Inferior parietal cortex (tissue), 1 donor: ENCODE results near the gene KCNMB4.
A peak's percentile ranks its signal among the peaks of the same experiment; 100 is the strongest.

ENCODE experiments used
- DNase-seq: peaks from one replicate; pipeline ENCODE4 v3.0.0-alpha.2; 2016; ENCODE audit errors: extremely low spot score

Gene KCNMB4

DNA sequence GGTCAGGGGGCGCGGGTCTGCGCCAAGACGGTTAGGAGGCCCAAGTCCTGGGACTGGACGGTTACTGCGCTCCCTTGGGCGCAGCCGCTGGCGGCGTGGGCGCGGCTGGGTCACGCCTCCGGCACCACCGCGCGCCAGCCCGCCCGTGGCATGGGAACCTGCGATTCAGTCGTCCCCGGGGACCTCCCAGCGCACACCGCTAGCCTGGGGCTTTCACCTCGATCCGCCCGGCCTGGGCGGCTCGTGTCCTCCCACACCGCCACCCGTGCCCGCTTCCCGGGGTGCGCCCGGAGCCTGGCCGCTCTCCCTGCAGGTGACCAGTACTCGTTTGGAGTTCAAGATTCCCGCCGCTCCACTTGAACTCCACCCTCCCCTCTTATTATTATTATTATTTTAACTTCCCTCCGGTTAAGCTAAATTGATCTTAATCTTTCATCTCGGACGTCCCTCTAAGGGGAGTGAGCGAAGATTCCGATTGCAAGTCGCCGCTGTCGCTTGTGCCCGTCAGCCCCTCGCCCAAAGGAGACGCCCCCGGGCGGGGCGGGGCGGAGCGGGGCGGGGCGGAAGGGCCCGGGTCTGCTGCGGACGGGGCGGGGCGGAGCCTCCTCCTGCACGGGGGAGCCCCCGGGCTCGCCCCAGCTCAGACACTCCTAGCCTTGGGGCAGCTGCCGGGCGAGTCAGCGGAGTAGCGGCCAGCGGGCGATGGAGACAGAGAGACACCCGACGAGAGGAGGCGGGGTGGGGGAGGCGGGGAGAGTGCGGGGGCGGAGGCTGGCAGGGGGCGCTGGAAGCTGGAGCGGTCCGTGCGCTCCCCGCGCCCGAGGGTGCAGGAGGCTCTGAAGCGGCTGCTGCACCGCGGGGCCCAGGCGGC, at the start of gene KCNMB4:
Gene KCNMB4 (plus strand): TSS at position 643 of the 871 bp plus-strand sequence. CDS start 445 bp downstream, outside the sequence.
- DNase-seq = no peak

GRCh38 chr12:70317781-70318180, 48.3 kb upstream of the KCNMB4 start:
- peak; percentile 24 for DNase-seq

DNA sequence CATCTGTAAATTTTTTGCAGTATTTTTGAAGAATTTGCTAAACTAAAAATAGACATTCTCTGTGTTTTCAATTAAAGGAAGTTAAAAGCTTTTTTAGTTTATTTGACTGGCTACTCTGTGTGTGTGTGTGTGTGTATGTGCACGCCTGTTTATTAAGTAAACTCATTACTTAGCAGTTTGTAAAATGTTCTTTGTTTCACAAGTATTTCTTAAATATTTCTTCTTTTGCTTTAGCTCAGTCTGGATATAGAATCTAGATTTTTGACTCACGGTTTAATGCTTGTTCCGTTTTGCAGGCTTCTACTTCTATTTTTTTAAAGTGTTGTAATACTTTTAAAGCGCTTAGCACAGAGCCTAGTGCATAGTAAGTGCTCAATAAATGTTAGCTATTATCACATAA, 46.5 kb upstream of the KCNMB4 start:
- no peak for DNase-seq

GRCh38 chr12:70321191-70321590, 44.9 kb upstream of the KCNMB4 start:
- DNase-seq = no peak

GRCh38 chr12:70327541-70327940, 38.5 kb upstream of the KCNMB4 start:
- DNase-seq = no peak

DNA sequence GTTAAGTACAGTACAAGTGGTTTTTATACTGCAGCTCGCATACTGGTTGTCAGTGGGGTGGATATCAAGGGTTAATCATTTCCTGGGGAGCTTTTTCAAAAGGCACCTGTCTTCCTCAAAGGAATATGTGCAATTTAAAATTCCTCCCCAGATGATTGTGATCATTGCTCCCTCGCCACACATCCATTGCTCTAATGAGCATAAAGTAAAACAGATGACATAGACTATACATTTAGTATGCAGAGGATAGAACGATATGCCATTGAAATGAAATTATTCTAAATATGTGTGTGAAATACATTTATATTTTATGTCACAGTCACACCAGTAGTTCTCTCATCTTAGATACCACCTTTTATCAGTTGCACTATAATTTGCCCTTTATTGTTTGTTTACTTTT, 36.4 kb upstream of the KCNMB4 start:
- no peak for DNase-seq

DNA sequence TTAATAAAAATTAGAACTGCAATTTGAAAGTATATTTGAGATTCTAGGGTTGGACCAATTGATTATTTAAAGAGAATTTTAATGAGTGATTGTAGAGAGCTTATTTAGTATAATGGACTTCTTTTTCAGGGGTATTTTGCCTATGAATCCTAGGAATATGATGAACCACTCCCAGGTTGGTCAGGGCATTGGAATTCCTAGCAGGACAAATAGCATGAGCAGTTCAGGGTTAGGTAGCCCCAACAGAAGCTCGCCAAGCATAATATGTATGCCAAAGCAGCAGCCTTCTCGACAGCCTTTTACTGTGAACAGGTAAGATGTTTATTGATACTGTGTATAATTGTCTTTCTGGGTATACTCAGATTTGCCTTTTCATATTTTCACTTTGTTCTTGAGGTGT, 35.9 kb upstream of the KCNMB4 start:
- DNase-seq = no peak

DNA sequence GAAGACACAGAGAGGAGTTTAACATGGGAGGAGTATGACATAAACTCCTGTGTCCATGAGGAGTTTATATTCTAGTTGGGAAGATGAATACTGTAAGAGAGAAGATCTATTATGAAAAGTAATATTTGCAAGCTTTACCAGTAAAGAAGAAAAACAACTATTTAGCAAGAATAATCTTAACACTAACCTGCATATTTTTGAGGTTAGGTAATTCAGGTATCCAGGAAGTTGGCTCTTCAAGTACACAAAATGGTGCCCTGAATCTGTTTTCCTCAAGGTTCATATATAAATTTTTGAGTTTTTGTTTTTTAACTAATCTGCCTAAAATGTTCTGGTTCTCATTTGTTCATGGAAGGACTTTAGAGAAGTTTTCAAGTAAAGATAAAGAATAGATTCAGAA, 33.9 kb upstream of the KCNMB4 start:
- DNase-seq = no peak

DNA sequence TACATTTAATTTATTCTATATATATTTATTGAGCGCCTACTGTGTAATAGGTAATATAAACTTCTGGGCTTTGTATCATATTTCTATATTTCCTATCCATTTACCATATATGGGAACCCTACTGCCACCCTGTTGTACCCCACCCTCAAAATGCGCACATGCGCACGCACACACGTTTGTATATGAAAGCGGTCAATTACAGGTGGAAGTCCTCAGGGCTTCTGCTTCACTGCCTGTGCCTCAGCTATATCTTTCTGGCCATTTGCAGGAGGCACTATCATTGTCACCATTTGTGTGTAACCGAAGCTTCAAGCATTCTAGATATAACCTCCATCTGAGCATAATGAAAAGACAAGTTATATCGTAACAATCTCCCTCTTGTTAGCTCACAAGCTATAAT, 31.3 kb upstream of the KCNMB4 start:
- no peak for DNase-seq

DNA sequence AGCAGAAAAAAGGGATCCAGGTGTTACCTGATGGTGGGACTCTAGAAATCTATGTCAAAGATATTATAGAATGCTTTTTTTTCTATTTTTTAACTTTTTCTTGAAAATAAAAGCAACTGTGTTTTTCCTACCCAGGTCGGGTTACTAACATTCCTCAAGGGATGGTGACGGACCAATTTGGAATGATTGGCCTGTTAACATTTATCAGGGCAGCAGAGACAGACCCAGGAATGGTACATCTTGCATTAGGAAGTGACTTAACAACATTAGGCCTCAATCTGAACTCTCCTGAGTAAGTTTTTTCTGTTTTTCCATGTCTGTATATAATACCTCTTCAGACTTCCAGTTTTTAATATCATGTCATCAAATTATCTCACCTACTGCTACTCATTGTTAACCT, 27.6 kb upstream of the KCNMB4 start:
- DNase-seq = no peak

- DNase-seq = no peak
Observed at GRCh38 chr12:70351076-70351475, 15.0 kb upstream of the KCNMB4 start.

DNA sequence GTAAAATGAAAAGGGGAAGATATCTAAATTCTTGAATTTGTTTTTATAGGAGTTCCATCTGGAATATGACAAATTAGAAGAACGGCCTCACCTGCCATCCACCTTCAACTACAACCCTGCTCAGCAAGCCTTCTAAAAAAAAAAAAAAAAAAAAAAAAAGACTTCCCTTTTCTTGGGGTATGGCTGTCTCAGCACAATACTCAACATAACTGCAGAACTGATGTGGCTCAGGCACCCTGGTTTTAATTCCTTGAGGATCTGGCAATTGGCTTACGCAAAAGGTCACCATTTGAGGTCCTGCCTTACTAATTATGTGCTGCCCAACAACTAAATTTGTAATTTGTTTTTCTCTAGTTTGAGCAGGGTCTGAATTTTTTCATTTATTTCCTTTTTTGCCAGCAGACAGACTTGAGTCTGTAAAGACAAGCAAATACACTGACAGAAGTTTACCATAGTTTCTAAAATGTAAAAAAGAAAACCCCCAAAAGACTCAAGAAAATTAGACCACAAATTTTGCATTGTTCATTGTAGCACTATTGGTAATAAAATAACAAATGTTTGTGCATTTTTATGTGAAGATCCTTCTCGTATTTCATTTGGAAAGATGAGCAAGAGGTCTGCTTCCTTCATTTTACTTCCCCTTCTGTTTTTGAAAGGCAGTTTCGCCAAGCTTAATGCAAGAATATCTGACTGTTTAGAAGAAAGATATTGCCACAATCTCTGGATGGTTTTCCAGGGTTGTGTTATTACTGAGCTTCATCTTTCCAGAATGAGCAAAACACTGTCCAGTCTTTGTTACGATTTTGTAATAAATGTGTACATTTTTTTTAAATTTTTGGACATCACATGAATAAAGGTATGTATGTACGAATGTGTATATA, 12.1 kb upstream of the KCNMB4 start:
- DNase-seq = no peak

DNA sequence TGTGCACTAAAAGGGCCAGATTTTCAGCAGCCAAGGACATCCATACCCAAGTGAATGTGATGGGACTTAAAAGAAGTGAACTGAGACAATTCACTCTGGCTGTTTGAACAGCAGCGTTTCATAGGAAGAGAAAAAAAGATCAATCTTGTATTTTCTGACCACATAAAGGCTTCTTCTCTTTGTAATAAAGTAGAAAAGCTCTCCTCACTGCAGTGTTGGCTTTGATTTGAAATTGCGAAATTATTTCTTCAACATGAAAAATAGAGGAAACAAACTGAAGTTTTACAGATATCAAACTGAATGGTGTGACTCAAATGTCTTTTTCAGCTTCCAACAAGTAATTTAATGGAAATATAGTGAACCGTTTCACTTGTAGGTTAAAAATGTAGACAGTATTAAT, 11.3 kb upstream of the KCNMB4 start:
- no peak for DNase-seq

- no peak for DNase-seq
Observed at GRCh38 chr12:70355972-70356371, 10.1 kb upstream of the KCNMB4 start.

- DNase-seq = no peak
Observed at GRCh38 chr12:70359458-70360197, 6.5 kb upstream of the KCNMB4 start.

DNA sequence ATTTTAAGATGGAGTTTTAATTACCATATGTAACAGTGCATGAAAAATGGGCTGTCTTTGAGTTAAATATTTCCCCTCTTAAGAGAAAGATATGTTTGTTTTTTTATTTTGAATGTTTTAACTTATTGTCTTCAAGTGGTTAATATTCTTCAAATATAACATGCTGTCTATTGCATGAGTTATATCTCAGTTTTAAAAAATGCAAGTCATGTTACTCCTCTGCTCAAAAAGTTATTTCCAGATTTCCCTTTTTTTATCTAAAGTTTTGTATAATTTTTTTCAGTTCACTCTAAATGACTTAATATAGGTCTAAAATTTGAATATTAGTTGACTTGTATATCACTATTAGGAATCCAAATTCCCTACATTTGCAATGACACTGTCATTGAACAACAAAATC, 5.9 kb upstream of the KCNMB4 start:
- no peak for DNase-seq

GRCh38 chr12:70364695-70365397, 1.2 kb upstream of the KCNMB4 start:
- DNase-seq = no peak

- no peak for DNase-seq
Observed at GRCh38 chr12:70365398-70365647, 767 bp upstream of the KCNMB4 start.

- DNase-seq = no peak
Observed at GRCh38 chr12:70366581-70367257, 629 bp downstream of the KCNMB4 start.

DNA sequence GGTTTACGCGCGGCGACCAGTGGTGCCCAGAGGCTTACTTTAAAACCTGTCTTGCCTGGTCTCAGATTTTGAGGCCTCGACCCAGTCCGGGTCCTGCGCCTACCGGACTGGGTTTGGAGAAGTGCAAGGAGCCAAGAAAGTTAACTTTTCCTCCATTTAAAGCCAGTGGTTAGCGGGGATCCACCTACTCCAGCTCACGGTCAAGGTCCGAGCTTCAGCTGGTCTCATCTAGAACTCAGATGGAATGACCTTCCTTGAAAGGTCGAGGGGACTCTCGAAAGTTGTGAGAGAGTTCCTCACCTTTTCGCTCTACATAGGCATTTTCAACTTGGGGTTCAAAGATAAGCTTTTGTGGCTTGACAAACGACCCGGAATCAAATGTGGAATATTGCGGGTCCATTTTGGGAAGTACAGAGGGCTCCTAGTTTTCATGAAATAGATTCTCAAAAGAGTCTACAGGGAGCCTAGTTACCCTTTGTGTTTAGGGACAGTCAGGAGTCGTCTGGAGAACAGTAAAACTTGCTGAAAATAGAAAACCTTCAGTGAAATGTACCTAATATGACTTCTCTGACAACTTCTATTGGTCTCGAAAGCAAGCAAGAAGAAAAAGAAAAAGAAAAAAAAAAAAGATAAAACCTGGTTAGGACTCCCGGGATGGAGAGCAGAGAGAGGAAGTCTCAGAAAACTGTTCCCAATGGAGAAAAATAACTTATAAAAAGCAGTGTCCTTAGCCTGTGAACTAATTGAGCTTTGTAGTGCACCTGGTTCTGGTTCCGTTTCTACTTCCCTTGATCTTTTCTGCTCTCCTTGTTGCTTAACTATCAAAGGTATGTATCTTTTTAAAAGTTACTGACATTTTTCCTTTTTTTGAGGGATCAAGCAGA, 1.4 kb downstream of the KCNMB4 start:
- DNase-seq = peak; percentile 60
